GM12872 (cell line): ENCODE measurements around the gene CREBZF.

Experiments
- CTCF ChIP-seq: IDR thresholded peaks from 3 replicates; pipeline ENCODE4 v1.5.1; 2011; ENCODE audit warnings: low read depth, mild to moderate bottlenecking, low read length, moderate library complexity; ENCODE audit not compliant: insufficient read depth

Gene CREBZF

DNA sequence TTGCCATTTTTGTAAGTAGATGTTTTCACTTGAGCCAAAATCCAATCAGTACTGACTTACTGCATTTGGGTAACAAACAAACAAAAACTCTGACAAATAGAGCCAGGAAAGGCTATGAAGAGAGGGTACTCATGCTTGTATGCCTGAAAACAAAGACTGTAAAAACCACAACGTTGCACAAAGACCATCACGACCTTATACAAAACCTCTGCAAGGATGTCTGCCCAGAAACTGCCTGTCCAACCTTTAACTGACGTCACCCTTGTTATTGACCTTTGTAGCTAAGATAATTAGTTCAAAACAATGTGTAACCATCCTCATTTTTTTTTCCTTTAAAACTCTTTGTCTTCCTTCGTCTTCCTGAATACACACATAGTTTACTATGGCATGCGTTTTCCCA is 804 bp upstream of the CREBZF start:
- no peak for TF ChIP-seq CTCF

DNA sequence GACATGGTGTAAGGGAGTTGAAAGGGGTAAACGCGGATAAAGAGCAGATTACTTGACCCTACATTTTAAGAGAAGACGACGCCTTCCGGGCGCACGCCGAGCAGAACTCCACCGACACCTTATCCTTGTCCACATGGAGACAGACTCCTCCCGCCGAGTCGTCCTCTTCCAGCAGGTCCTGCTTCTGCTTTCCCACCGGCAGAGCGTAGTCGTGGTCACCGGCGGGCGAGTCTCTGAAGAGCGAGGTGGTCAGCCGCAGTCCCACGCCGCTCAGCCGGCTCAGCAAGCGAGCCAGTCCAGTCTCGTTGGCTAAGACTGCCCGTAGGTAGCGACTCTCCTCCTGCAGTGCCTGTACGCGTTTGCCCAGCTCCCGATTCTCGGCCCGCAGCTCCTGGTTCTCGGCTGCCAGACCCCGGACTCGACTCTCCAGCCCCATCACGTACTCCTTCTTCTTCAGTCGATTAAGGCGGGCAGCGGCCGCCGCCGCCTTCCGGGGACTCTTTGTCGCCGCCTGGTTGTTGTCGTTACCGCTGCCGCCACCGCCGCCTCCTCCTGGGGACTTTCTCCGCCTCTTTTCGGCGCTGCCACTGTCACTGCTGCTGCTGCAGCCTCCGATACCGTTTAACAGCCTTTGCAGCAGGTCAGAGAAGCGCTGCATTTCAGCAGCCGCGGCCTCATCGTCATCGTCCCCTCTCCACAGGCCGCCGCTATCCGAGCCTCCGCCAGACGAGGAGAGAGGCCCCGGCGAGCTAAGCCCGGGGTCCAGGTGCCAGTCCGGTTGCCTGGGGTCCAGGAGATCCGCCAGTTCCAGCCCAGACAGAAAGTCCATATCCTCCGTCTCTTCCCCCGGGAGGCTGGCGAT is 945 bp downstream of the CREBZF start:
- TF ChIP-seq CTCF = peak; percentile 71

GRCh38 chr11:85663080-85663752 is 1.7 kb downstream of the CREBZF start:
- no peak for TF ChIP-seq CTCF

DNA sequence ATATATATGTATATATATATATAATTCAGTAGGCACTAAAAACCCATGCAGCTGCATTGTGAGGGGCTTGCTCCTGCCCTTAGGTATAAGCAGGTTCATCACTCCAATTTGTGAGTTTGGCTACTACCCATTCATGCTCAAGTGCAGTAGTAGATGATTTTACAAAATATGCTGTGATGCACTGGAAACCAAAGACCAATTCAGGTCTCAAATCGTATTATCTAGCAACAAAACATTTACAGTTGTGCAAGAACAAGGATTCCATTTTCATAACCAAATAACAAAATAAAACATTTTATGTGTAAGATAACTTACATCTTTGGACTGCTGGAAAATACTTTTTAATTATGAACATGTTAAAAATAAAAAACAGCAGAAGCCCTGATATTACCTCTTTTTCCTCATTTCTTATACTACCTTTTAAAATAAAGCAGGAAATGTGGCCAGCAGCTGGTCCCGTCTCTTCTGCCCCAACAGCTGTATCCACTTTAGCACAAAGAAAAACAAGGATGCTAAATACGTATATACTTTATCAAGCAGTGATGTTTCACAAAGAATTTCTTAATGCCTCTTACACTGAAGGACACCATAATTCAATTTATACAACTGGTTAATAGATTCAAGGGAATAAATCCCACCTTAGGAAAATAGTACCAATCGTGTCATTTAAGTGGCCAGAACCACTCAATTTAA is 2.8 kb downstream of the CREBZF start:
- no peak for TF ChIP-seq CTCF

DNA sequence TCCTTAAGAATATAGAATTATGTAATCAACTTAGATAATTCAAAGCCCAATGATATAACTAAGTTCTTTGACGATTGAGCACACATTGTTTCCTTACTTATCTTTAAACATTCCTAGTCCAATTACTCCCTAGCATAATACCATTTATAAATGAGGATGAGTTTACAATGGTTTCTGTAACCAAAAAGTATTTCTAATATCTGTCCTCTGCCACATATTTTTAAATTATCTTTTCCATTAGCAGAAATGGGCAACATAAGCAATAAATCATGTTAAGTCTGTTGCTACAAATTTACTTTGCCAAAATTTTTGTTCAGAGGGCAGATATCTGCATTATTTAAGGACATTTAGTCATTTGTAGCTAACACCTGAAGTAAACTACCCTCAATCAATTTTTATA is 6.7 kb downstream of the CREBZF start:
- TF ChIP-seq CTCF = no peak

DNA sequence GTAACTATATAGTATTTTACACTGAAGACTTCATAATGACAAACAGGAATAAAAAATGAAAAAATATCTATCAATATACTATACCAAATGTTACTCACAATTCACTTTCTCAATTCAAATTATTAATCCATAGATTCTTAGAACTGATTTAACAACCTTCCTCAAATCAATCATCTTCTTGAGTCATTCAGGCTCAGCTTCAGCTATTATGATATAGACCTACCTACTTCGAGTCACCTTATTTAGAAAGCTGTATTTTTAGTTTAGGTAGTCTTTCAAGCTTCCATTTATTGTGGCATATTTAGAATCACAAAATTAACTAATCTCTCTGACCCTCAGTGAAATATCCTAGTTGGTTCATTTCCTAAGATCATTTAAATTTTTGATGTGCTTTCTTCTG is 8.2 kb downstream of the CREBZF start:
- TF ChIP-seq CTCF = no peak

DNA sequence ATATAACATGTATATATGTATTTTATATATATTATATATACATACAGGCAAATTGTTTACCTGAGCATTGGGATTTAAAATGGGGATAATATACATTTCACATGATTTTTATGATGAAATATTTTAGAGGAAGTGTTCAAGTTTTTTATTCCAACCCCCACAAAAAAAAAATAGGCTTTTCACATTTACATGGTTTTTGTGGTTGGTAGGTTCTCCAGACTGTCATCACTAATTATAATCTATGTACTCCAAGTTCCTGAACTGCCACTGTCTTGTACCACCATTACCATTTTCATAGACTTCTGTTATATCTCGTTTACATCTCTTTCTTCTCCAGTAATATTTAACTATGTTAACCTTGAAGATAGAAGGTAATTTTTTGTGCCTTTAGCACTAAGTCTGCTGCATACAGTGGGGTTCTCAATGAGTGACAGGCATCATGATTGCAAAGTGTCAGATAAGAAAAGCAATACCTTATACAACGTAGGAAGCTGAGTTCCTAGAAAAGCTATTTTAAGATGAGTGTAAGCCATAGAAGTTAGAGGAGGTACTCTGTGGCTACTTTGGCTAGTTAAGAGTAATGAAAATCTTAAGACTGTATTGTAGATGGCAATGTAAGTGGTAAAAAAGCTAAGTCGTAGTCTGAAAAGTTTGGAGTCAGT is 12.0 kb downstream of the CREBZF start:
- no peak for TF ChIP-seq CTCF
